ENCODE measurements around the gene CBX1.
"Not testable (repeated sequence)": the region's sequence is repeated elsewhere in the genome, so short reads cannot be mapped to it uniquely, and the experiment has no call there.

The CBX1 gene

DNA sequence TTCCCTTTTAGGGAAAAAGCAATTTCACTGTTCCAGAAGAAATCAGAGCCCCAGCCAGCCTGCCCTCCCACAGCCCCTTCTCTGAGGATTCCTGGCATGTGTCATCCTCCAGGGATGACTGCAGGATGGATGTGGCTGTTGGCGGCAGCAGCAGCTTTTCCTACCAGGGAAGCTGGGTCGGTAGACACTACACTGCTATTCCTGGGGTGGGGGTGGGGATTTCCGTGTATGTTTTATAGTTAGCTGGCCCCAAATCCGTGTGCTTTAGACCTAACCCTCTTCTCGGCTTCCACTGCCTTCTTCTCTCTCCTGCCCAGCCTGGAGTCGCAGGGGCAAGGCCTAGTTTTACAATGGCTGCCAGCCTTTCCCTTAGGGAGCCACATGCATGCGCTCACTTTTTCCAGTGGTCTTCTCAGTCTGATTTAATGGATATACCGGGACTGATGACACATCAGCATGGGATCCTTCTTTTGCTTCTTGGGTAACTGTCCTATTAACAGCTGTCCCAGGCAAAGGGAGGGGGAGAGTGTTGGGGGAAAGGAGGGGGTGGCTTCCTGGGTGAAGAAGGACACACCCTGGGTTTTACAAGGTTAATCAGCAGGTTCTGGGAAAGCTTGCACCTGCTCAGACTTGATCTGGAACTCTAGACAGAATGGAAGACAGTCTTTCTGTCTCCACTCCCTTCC is 55.8 kb downstream of the CBX1 start:
- no peak for DNase-seq (ENCODE audit: insufficient read length)
- TF ChIP-seq TAF1 (IDR thresholded peaks at IDR 0.05; ENCODE audit: borderline replicate concordance, low read depth, low read length) (no peak), POLR2AphosphoS5 (IDR thresholded peaks at IDR 0.05; ENCODE audit: low read depth, low read length) (no peak), POLR2A (IDR thresholded peaks at IDR 0.05; ENCODE audit: low read depth, low read length) (no peak)
- FAIRE-seq, result no peak

DNA sequence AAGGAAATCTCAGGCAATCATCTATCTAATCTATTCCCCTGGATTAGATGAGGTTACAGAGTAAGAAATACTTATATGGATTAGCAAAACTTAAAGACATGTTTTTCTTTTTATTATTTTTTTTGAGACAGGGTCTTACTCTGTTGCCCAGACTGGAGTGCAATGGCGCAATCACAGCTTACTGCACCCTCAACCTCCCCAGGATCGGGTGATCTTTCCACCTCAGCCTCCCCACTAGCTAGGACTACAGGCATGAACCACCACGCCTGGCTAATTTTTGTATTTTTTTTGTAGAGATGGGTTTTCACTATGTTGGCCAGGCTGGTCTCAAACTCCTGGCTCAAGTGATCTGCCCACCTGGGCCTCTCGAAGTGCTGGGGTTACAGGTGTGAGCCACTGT is 56.4 kb downstream of the CBX1 start:
- TF ChIP-seq POLR2A (IDR thresholded peaks at IDR 0.05; ENCODE audit: low read depth, low read length) (no peak), POLR2AphosphoS5 (IDR thresholded peaks at IDR 0.05; ENCODE audit: low read depth, low read length) (no peak), TAF1 (IDR thresholded peaks at IDR 0.05; ENCODE audit: borderline replicate concordance, low read depth, low read length) (no peak)
- FAIRE-seq, result no peak

DNA sequence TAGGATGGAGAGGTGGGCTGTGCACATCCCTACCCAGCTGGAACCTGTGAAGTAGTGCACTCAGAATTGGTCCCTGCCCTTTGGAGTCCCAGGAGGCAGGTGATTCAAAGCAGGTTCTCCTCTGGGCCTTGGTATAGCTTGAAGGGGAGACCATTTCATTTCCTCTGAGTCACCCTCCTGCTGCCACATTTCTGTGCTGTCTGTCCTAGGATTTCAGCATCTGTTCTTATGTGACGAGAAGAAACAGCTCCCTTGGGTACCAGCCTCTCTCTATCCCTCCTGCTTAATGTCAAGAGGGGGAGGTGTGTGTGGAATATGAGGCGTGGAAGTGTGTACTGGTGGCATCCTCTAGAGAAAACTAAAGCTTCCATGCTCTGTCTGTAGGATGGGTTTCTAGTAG is 58.1 kb downstream of the CBX1 start:
- TF ChIP-seq TAF1 (IDR thresholded peaks at IDR 0.05; ENCODE audit: borderline replicate concordance, low read depth, low read length) (no peak), POLR2A (IDR thresholded peaks at IDR 0.05; ENCODE audit: low read depth, low read length) (no peak), POLR2AphosphoS5 (IDR thresholded peaks at IDR 0.05; ENCODE audit: low read depth, low read length) (no peak)
- FAIRE-seq, result no peak
- DNase-seq (ENCODE audit: insufficient read length), result no peak

More for the DNA sequence above, 56.4 kb downstream of the CBX1 start:
- no peak for DNase-seq (ENCODE audit: insufficient read length)

DNA sequence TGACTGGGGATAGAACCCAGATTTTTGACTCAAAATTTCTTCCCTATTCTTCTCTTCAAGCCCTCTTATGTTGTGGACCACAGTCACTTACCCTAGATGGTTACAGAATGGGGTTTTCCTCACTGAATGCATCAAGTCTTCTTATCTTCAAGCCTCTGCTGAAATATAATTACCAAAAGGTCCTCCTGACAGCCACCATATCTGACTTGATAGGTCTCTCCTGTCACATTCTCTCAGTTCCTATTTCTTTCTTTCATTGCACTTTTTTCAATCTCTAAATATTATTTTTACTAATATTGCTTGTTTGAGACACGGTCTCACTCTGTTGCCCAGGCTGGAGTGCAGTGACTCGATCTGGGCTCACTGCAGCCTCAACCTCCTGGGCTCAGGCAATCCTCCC is 62.6 kb downstream of the CBX1 start:
- TF ChIP-seq POLR2AphosphoS5 (IDR thresholded peaks at IDR 0.05; ENCODE audit: low read depth, low read length) (no peak), TAF1 (IDR thresholded peaks at IDR 0.05; ENCODE audit: borderline replicate concordance, low read depth, low read length) (no peak), POLR2A (IDR thresholded peaks at IDR 0.05; ENCODE audit: low read depth, low read length) (no peak)
- no peak for FAIRE-seq
- DNase-seq (ENCODE audit: insufficient read length), result no peak

DNA sequence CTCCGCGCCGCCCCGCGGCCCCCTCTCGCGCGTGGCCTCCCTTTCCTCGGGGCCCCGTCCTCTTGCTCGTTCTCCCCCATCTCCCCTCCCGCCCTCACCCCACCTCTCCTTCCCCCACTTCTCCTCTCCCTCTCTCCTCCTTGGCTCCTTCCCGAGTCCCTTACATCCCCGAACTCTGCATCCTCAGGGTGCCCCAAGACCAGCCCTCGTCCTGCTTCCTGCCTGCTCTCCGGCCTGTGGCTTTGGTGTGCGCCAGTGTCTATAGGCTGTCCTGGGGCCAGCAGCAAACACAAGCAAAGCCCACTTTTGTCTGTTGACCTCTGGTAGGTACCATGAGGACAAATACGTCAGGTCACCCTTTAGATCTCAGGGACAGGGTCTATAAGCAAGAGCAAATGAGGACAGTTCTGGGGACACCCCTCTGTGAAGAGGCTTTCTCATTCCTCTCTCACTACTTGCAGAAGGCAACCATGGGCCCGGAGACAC is 63.4 kb downstream of the CBX1 start:
- peak; percentile 56 for FAIRE-seq

DNA sequence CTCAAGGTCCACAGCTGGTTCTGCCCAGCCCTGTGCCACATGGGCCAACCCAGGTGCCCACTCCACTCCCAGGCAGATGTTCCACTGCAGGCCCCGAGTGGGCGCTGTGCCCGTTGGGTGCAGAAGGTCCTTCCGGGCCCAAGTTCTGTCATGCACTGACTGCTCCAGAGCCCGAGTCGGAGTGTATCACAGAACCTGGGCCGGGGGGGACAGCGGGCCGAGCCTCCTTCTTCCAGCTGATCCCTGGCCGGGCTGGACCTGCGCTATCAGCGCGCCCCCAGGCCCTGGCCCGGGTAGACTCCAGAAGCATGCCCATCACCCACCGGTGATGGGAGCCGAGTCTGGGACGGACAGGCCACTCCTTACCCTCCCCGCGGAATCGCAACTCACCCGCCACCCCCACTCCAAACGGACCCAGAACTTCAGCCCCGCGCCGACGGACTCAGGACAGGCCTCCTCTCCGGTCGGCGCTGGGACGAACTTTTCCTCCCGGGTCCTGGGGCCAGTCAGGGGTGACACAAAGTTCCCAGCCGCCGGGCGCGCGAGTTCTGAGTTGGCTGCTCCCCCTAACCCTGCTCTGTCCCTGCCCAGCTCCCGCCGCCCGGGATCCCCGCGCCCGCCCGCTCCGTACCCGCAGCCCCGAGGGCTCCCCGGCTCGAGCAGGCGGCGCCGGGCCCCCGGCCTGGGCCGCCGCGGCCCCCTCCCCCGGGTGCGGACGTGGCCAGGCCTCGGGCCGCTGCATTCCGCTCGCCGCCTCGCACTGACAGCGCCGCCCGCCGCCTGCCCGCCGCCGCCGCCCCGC is 64.0 kb downstream of the CBX1 start, which contains the start of gene COPZ2:
Gene COPZ2 (minus strand): TSS at position 762 of the 802 bp plus-strand sequence. CDS start 20 bp downstream, at position 742.
- peak; percentile 85 for FAIRE-seq
- DNase-seq (ENCODE audit: insufficient read length), result peak; percentile 53
- TF ChIP-seq TAF1 (IDR thresholded peaks at IDR 0.05; ENCODE audit: borderline replicate concordance, low read depth, low read length), result no peak

More for the DNA sequence above, 63.4 kb downstream of the CBX1 start:
- TF ChIP-seq TAF1 (IDR thresholded peaks at IDR 0.05; ENCODE audit: borderline replicate concordance, low read depth, low read length) (no peak), POLR2AphosphoS5 (IDR thresholded peaks at IDR 0.05; ENCODE audit: low read depth, low read length) (no peak), POLR2A (IDR thresholded peaks at IDR 0.05; ENCODE audit: low read depth, low read length) (no peak)
- DNase-seq (ENCODE audit: insufficient read length), result no peak

DNA sequence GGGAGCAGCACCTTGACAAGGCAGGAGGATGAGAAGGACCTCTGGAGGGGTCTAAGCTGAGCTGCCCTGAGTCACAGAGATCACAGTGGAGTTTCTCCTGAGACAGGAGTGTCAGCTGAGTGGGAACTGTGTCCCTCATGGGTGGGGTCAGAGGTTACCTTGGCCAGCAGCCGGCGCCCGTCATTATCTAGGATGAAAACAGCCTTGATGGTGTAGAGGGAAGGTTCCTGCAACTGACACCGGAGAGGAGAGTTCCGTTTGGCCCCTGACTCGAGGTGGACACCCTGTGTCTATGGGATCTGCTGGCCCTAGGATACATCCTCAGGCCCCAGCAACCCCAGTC is 64.6 kb downstream of the CBX1 start:
- DNase-seq (ENCODE audit: insufficient read length) (no peak), FAIRE-seq (no peak)

DNA sequence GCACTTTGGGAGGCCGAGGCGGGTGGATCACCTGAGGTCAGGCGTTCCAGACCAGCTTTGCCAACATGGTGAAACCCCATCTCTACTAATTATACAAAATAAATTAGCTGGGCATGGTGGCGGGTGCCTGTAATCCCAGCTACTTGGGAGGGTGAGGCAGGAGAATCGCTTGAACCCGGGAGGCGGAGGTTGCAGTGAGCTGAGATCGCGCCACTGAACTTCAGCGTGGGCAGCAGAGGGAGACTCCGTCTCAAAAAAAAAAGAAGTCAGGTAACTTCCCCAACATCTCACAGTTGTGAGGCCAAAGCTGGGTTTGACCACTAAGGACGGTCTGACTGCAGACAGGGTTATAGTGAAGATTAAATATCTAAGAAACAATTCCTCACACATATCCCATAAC is 66.5 kb downstream of the CBX1 start:
- not testable (repeated sequence) for DNase-seq (ENCODE audit: insufficient read length); FAIRE-seq

More for the DNA sequence above, 64.6 kb downstream of the CBX1 start:
- TF ChIP-seq TAF1 (IDR thresholded peaks at IDR 0.05; ENCODE audit: borderline replicate concordance, low read depth, low read length), result no peak
- no peak for TF ChIP-seq POLR2AphosphoS5 (IDR thresholded peaks at IDR 0.05; ENCODE audit: low read depth, low read length)
- TF ChIP-seq POLR2A (IDR thresholded peaks at IDR 0.05; ENCODE audit: low read depth, low read length), result no peak

DNA sequence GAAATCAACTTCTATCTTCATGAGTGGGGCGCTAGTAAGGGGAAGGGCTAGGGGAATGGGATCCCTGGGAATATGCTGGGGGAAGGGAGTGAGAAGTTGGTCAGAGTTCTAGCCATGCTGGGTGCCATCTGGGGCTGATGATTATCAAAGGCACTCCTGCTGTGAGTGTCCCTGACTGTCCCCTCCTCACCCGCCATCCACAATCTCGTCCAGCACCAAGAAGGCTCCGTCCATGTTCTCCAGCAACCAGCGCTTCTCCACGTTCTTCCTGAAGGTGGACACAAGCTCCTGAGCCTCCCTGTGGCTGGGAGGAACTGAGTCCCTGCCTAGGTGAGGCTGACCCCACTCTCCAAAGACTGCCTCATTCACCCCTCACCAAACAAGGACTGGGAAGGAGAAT is 69.3 kb downstream of the CBX1 start:
- TF ChIP-seq POLR2A (IDR thresholded peaks at IDR 0.05; ENCODE audit: low read depth, low read length), result no peak
- TF ChIP-seq POLR2AphosphoS5 (IDR thresholded peaks at IDR 0.05; ENCODE audit: low read depth, low read length), result no peak
- TF ChIP-seq TAF1 (IDR thresholded peaks at IDR 0.05; ENCODE audit: borderline replicate concordance, low read depth, low read length), result no peak
- DNase-seq (ENCODE audit: insufficient read length) (no peak), FAIRE-seq (no peak)

DNA sequence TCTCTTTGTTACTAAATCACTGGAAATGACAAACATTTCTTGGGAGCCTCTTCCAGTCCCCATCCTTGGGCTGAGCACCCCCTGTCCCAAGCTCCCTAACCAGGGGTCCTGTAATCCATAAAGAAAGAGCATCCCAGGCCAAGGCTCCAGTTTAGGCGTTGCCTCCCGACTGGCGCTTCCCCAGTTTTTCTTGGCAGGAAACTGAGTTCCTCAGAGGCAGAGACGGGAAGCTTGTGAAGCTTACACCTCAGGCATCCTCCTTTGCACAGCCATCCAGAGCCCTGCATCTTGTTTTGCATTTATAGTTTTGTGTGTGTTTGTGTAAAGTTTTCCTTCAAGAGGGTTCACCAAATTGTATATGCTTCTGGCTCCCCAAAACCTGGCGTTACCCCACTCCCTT is 70.7 kb downstream of the CBX1 start:
- TF ChIP-seq TAF1 (IDR thresholded peaks at IDR 0.05; ENCODE audit: borderline replicate concordance, low read depth, low read length) (no peak), POLR2A (IDR thresholded peaks at IDR 0.05; ENCODE audit: low read depth, low read length) (no peak), POLR2AphosphoS5 (IDR thresholded peaks at IDR 0.05; ENCODE audit: low read depth, low read length) (no peak)
- FAIRE-seq (no peak), DNase-seq (ENCODE audit: insufficient read length) (no peak)

DNA sequence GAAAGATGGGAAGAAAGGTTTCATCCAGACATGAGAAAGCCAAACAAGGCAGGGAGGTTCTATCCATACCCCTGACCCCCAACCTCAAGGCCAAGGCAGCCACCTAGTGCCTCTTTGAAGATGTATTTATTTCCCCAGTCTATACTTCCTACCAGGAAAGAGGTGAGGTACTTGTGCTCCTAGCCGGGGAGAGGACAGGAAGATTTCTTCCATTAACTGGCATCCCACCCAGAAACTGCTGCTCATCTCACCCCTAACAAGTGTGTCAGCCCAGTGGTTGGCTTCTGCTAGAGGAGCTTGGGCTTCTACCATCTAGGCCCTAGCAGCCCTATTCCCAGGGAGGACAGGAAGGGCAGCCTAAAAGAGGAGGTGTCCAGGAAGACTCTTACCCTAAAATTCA is 72.5 kb downstream of the CBX1 start:
- DNase-seq (ENCODE audit: insufficient read length) (no peak), FAIRE-seq (no peak)
- TF ChIP-seq TAF1 (IDR thresholded peaks at IDR 0.05; ENCODE audit: borderline replicate concordance, low read depth, low read length) (no peak), POLR2A (IDR thresholded peaks at IDR 0.05; ENCODE audit: low read depth, low read length) (no peak), POLR2AphosphoS5 (IDR thresholded peaks at IDR 0.05; ENCODE audit: low read depth, low read length) (no peak)
